Ramos (cell line): ENCODE results near the gene RAX.

ENCODE experiments used
- in situ Hi-C: fragments of 300-500 bp; cut with MboI; formaldehyde crosslinking; loops from one replicate; pipeline ENCODE4 v1.14.3; 2022; ENCODE audit warnings: low sequenced_read_pairs; ENCODE audit not compliant: unreplicated experiment

Gene RAX

GRCh38 chr18:59272891-59273758, at the start of gene RAX:
Gene RAX, minus strand, starts transcription at chr18:59273454. Its CDS starts 248 bp downstream, at chr18:59273206.
- in situ Hi-C loops = no loop called here

GRCh38 chr18:59318460-59319050, 45.3 kb upstream of the RAX start, which contains the start of gene CPLX4:
Gene CPLX4, minus strand, starts transcription at chr18:59318649. Its CDS starts 187 bp downstream, at chr18:59318462.
- in situ Hi-C loops = no loop called here

GRCh38 chr18:59311631-59312030, 38.4 kb upstream of the RAX start:
- in situ Hi-C loops = no loop called here

GRCh38 chr18:59308938-59309260, 35.6 kb upstream of the RAX start:
- in situ Hi-C loops = no loop called here

GRCh38 chr18:59308248-59308937, 35.1 kb upstream of the RAX start:
- in situ Hi-C loops = no loop called here

- in situ Hi-C loops = no loop called here
Measured at GRCh38 chr18:59306640-59307039, 33.4 kb upstream of the RAX start.

- in situ Hi-C loops = no loop called here
Measured at GRCh38 chr18:59305295-59305694, 32.0 kb upstream of the RAX start.

GRCh38 chr18:59303656-59304195, 30.5 kb upstream of the RAX start:
- in situ Hi-C loops = no loop called here

GRCh38 chr18:59303006-59303405, 29.8 kb upstream of the RAX start:
- in situ Hi-C loops = no loop called here

GRCh38 chr18:59301929-59302328, 28.7 kb upstream of the RAX start:
- in situ Hi-C loops = no loop called here

GRCh38 chr18:59300676-59301285, 27.5 kb upstream of the RAX start:
- in situ Hi-C loops = no loop called here

- in situ Hi-C loops = no loop called here
Measured at GRCh38 chr18:59298871-59299270, 25.6 kb upstream of the RAX start.

GRCh38 chr18:59293317-59293716, 20.1 kb upstream of the RAX start:
- in situ Hi-C loops = no loop called here

GRCh38 chr18:59286341-59286740, 13.1 kb upstream of the RAX start:
- in situ Hi-C loops = no loop called here

- in situ Hi-C loops = no loop called here
Measured at GRCh38 chr18:59282341-59282740, 9.1 kb upstream of the RAX start.

- in situ Hi-C loops = no loop called here
Measured at GRCh38 chr18:59279722-59280121, 6.5 kb upstream of the RAX start.

GRCh38 chr18:59279193-59279592, 5.9 kb upstream of the RAX start:
- in situ Hi-C loops = no loop called here

GRCh38 chr18:59278793-59279192, 5.5 kb upstream of the RAX start:
- in situ Hi-C loops = no loop called here

GRCh38 chr18:59276047-59276446, 2.8 kb upstream of the RAX start:
- in situ Hi-C loops = no loop called here

- in situ Hi-C loops = no loop called here
Measured at GRCh38 chr18:59275406-59275949, 2.2 kb upstream of the RAX start.
